ENCODE results near the gene XIRP1. TPM values are rescaled to one million over a fixed set of nuclear protein-coding genes. Genes with fewer than 3 reads are reported as not detected.

XIRP1 gene
- total and polyA plus RNA-seq, 2 experiments from 2014 or later: not detected

- Mint-ChIP-seq H3K9me3 (no peaks in the 10 kb centered on the region), H3K4me3 (no peak overlapping the region), H3K27ac (no peak overlapping the region), H3K4me1 (no peaks in the 10 kb centered on the region; the same call in 2 of the 3 replicates), H3K27me3 (ENCODE audit: insufficient read depth, low read depth, poor library complexity) (peaks cover 5% of the 10 kb centered on the region), H3K36me3 (ENCODE audit: low read depth) (no peaks in the 10 kb centered on the region)
- H3F3A ChIP-seq (replicated peaks; ENCODE audit: low read depth): no peaks in the 10 kb centered on the region
- no peak for ATAC-seq
- H3K4me3 ChIP-seq: no peak overlapping the region
- no peaks in the 10 kb centered on the region for H3K36me3 ChIP-seq (ENCODE audit: insufficient read depth)
- no peaks in the 10 kb centered on the region for H4K20me1 ChIP-seq (replicated peaks; ENCODE audit: insufficient read depth)
- no peak overlapping the region for H2AFZ ChIP-seq
- no peaks in the 10 kb centered on the region for H3K27me3 ChIP-seq (ENCODE audit: insufficient read depth)
- H3K27ac ChIP-seq (ENCODE audit: low read depth): no peak overlapping the region
- H3K9me2 ChIP-seq (ENCODE audit: insufficient read depth): no peaks in the 10 kb centered on the region
- no peaks in the 10 kb centered on the region for H3K4me1 ChIP-seq (ENCODE audit: insufficient read depth)
- no peak for DNase-seq (ENCODE audit: low spot score)
- H3K4me2 ChIP-seq: no peak overlapping the region
- no peaks in the 10 kb centered on the region for H3K79me2 ChIP-seq (replicated peaks; ENCODE audit: insufficient read depth)
- TF ChIP-seq JUNB (IDR thresholded peaks at IDR 0.05; ENCODE audit: unreplicated experiment): no peak
- no peak for TF ChIP-seq NANOG (IDR thresholded peaks at IDR 0.05; ENCODE audit: borderline replicate concordance)
- no peak for TF ChIP-seq REST (IDR thresholded peaks at IDR 0.05; ENCODE audit: unreplicated experiment)
- no peak for TF ChIP-seq EZH2 (IDR thresholded peaks at IDR 0.05; ENCODE audit: low read depth, unreplicated experiment)
- TF ChIP-seq ZNF331 (CRISPR knock-in tag; IDR thresholded peaks at IDR 0.05; ENCODE audit: low read depth): no peak
- no peak for TF ChIP-seq CTCF (conservative IDR thresholded peaks at IDR 0.05; ENCODE audit: low read depth in 2 of 2)
- no peak for TF ChIP-seq ZNF462 (CRISPR knock-in tag; IDR thresholded peaks at IDR 0.05)
- no peak for TF ChIP-seq POLR2AphosphoS5 (IDR thresholded peaks at IDR 0.05; ENCODE audit: low read depth)
- no peak for TF ChIP-seq CREB1 (CRISPR knock-in tag; IDR thresholded peaks at IDR 0.05; ENCODE audit: low read depth)
- TF ChIP-seq STAT1 (IDR thresholded peaks at IDR 0.05; ENCODE audit: unreplicated experiment): no peak
- no peak for TF ChIP-seq ZNF114 (CRISPR knock-in tag; IDR thresholded peaks at IDR 0.05)
- no peak for TF ChIP-seq ETS1 (IDR thresholded peaks at IDR 0.05)
- TF ChIP-seq EZH2phosphoT487 (IDR thresholded peaks at IDR 0.05; ENCODE audit: unreplicated experiment): no peak
These were observed 58.1 kb downstream of the XIRP1 start for GRCh38 chr3:39134305-39134704.

All from GM23338 (cell line).